MG63 (cell line): ENCODE measurements around the gene STRN. TPM values are rescaled to one million over a fixed set of nuclear protein-coding genes. Genes with fewer than 3 reads are reported as not detected.
"Not testable (repeated sequence)": the region's sequence is repeated elsewhere in the genome, so short reads cannot be mapped to it uniquely, and the experiment has no call there.

Experiments used
- DNase-seq: peaks from one replicate; pipeline ENCODE4 v3.0.0-alpha.2; 2020
- H3K27me3 ChIP-seq: fragments of 250-450 bp; sonication (Bioruptor Pico); 2 replicates; pipeline ENCODE4 v1.5.1; 2020; ENCODE audit warnings: mild to moderate bottlenecking, moderate library complexity
- H3K36me3 ChIP-seq: fragments of 250-450 bp; sonication (Bioruptor Pico); 2 replicates; pipeline ENCODE4 v1.5.1; 2020; ENCODE audit warnings: mild to moderate bottlenecking, moderate library complexity
- H3K4me3 ChIP-seq: fragments of 250-450 bp; sonication (Bioruptor Pico); 2 replicates; pipeline ENCODE4 v1.5.1; 2020; ENCODE audit warnings: mild to moderate bottlenecking, moderate library complexity
- H3K9me3 ChIP-seq: fragments of 250-450 bp; sonication (Bioruptor Pico); 2 replicates; pipeline ENCODE4 v1.5.1; 2020; ENCODE audit warnings: mild to moderate bottlenecking, moderate library complexity
- total RNA-seq: library from RNA; depleted of rRNA; stranded (reverse); fragments of >200 nt; shearing (Covaris generic); gene quantifications from 2 replicates; pipeline ENCODE4 v1.2.3, GENCODE V29; 2014; ENCODE audit warnings: low replicate concordance; rRNA removed

The STRN gene, protein sequence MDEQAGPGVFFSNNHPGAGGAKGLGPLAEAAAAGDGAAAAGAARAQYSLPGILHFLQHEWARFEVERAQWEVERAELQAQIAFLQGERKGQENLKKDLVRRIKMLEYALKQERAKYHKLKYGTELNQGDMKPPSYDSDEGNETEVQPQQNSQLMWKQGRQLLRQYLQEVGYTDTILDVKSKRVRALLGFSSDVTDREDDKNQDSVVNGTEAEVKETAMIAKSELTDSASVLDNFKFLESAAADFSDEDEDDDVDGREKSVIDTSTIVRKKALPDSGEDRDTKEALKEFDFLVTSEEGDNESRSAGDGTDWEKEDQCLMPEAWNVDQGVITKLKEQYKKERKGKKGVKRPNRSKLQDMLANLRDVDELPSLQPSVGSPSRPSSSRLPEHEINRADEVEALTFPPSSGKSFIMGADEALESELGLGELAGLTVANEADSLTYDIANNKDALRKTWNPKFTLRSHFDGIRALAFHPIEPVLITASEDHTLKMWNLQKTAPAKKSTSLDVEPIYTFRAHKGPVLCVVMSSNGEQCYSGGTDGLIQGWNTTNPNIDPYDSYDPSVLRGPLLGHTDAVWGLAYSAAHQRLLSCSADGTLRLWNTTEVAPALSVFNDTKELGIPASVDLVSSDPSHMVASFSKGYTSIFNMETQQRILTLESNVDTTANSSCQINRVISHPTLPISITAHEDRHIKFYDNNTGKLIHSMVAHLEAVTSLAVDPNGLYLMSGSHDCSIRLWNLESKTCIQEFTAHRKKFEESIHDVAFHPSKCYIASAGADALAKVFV
- total RNA-seq, result 5.9 and 8.1 TPM in 2 replicates

DNA sequence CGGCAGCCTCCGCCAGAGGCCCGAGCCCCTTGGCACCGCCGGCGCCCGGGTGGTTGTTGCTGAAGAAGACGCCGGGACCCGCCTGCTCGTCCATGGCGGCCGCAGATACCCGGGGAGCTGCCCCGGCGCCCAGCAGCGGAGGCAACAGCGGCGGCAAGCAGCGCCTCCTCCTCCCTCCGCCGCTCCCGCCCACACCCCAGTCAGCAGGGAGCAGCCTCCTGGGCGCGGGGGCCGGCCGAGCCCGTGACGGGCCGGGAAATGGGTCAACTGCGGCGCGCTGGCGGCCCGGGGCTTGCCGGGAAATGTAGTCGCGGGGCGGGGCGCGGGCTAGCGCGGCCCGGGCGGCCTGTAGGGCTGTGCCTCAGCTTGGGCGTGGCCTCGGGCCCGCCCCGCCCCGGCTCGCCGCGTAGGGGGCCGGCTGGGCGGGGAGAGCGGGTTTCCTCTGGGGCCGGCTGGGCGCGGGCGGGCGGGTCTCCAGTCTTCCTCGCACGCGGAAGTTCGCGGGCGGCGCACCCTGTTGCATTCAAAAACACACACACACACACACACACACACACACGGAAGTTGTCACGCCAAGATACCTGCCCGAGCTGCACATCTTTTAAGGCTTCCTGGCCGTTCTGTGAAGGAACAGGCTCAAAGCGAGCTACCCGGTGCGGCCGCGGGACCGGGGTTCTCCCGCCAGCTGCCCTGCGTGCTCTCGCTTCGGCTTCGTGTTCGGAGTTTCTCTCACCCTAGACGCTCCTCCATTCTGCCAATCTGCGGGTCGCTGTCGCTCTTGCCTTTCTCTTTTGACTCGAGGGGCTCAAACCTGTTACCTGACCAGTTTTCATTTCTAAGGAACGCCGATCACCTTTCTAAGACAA, at the start of gene STRN:
Gene STRN (minus strand): TSS at position 167 of the 866 bp plus-strand sequence. CDS start 73 bp downstream, at position 94.
- Histone ChIP-seq H3K4me3 (peak within 1 kb of the TSS; percentile 87), H3K9me3 (no peaks in the 10 kb centered on the region), H3K36me3 (no peaks in the 10 kb centered on the region), H3K27me3 (no peaks in the 10 kb centered on the region)
- peak; percentile 97 for DNase-seq

DNA sequence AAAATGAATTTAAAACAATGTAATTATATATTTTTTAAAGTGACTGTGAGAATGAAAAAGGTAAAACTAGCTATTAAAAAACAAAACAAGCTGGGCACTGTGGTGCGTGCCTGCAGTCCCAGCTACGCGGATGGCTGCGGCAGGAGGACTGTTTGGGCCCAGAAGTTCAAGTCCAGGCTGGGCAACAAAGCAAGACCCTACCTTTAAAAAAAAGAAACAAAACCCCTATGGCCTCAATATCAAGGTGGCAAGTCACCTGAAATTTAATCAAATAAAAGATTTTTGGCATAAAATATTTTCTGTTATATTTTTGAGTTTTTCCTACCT, 46.9 kb upstream of the STRN start:
- DNase-seq, result no peak
- no peaks in the 10 kb centered on the region for H3K9me3 ChIP-seq

GRCh38 chr2:37011130-37011529, 44.8 kb upstream of the STRN start:
- no peaks in the 10 kb centered on the region for H3K27me3 ChIP-seq
- H3K9me3 ChIP-seq, result no peaks in the 10 kb centered on the region
- H3K4me3 ChIP-seq, result no peak overlapping the region
- no peak for DNase-seq
- H3K36me3 ChIP-seq, result peaks cover 14% of the 10 kb centered on the region

More for the DNA sequence above, 46.9 kb upstream of the STRN start:
- Histone ChIP-seq H3K36me3 (peaks cover 13% of the 10 kb centered on the region), H3K27me3 (no peaks in the 10 kb centered on the region), H3K4me3 (no peak overlapping the region)

DNA sequence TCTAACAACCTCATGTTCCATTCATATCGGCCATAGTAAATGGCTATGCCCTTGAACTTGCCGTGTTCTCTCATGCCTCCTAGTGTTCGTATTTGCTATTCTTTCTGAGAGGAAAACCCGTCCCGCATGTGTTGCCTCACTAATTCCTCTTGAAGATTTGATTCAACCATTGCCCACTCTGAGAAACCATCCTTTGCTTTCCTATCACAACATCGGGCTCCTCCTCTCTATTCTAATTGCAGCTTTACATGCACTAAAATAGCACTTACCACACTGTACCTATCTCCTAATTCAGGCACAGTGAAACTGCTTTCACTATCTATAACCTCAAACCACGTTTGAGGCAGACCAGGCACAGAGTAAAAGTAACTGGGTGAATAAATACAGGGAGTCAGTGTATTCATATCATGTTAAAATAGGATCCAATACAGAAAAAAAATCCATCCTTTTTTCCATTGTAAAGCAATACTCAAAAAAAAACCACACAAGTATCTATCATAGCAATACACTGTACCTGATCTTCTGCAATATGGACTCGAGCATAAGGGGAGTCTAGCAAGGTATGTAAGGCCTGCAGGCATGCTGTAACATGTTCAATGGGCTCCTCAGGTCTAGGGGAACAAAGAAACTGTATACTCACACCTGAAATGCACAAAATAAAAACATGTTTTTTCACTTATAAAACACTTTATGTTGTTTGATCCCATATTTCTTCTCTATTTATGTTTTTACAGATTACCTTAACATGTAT, 39.0 kb upstream of the STRN start:
- no peak for DNase-seq
- Histone ChIP-seq H3K36me3 (peaks cover 31% of the 10 kb centered on the region), H3K27me3 (no peaks in the 10 kb centered on the region), H3K9me3 (no peaks in the 10 kb centered on the region), H3K4me3 (no peak overlapping the region)

GRCh38 chr2:37000988-37001556, 34.7 kb upstream of the STRN start:
- Histone ChIP-seq H3K9me3 (no peaks in the 10 kb centered on the region), H3K27me3 (no peaks in the 10 kb centered on the region), H3K36me3 (peaks cover 44% of the 10 kb centered on the region), H3K4me3 (no peak overlapping the region)
- no peak for DNase-seq

- Histone ChIP-seq H3K9me3 (no peaks in the 10 kb centered on the region), H3K36me3 (peaks cover 39% of the 10 kb centered on the region), H3K4me3 (no peak overlapping the region), H3K27me3 (no peaks in the 10 kb centered on the region)
- DNase-seq, result no peak
Measured at GRCh38 chr2:37000318-37000717, 34.0 kb upstream of the STRN start.

- not testable (repeated sequence) for H3K27me3 ChIP-seq, DNase-seq, H3K4me3 ChIP-seq, H3K9me3 ChIP-seq
- peaks cover 36% of the 10 kb centered on the region for H3K36me3 ChIP-seq
Measured at GRCh38 chr2:36999416-36999815, 33.1 kb upstream of the STRN start.

- Histone ChIP-seq H3K4me3 (no peak overlapping the region), H3K9me3 (no peaks in the 10 kb centered on the region), H3K27me3 (no peaks in the 10 kb centered on the region), H3K36me3 (peaks cover 11% of the 10 kb centered on the region)
- DNase-seq, result no peak
Measured at GRCh38 chr2:36993841-36994620, 27.7 kb upstream of the STRN start.

DNA sequence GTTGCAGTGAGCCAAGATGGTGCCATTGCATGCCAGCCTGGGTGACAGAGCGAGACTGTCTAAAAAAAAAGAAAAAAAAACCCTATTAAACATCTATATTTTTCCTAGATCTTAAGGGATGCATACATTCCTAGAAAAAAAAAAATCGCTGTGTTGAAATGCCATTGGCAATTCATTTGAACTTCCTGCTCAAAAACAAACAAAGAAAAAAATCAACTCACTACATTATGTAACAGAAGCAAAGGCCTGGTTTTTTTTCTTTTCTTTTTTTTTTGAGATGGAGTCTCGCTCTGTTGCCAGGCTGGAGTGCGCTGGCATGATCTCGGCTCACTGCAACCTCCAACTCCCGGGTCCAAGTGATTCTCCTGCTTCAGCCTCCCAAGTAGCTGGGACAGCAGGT, 21.7 kb upstream of the STRN start:
- no peak for DNase-seq
- H3K9me3 ChIP-seq, result no peaks in the 10 kb centered on the region
- no peak overlapping the region for H3K4me3 ChIP-seq
- H3K36me3 ChIP-seq, result peaks cover 3% of the 10 kb centered on the region; the same call in 1 of the 2 replicates
- H3K27me3 ChIP-seq, result no peaks in the 10 kb centered on the region

GRCh38 chr2:36982467-36982866, 16.1 kb upstream of the STRN start:
- DNase-seq, result no peak
- H3K4me3 ChIP-seq, result no peak overlapping the region
- H3K36me3 ChIP-seq, result peaks cover 3% of the 10 kb centered on the region; the same call in 1 of the 2 replicates
- no peaks in the 10 kb centered on the region for H3K9me3 ChIP-seq
- no peaks in the 10 kb centered on the region for H3K27me3 ChIP-seq

GRCh38 chr2:36981911-36982310, 15.6 kb upstream of the STRN start:
- H3K4me3 ChIP-seq, result no peak overlapping the region
- peaks cover 3% of the 10 kb centered on the region; the same call in 1 of the 2 replicates for H3K36me3 ChIP-seq
- no peaks in the 10 kb centered on the region for H3K9me3 ChIP-seq
- H3K27me3 ChIP-seq, result no peaks in the 10 kb centered on the region
- no peak for DNase-seq

DNA sequence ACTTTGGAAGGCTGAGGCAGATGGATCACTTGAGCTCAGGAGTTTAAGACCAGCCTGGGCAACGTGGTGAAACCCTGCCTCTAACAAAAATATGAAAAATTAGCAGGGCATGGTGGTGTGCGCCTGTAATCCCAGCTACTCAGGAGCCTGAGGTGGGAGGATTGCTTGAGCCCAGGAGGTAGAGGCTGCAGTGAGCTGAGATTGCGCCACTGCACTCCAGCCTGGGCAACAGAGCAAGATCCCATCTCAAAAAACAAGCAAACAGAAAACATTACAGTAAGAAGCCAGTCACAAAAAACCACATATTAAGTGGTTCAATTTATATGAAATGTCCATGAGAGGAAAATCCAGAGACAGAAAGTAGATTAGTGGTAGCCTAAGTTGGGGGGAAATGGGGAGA, 12.7 kb upstream of the STRN start:
- not testable (repeated sequence) for H3K4me3 ChIP-seq, H3K9me3 ChIP-seq, H3K27me3 ChIP-seq, H3K36me3 ChIP-seq, DNase-seq

DNA sequence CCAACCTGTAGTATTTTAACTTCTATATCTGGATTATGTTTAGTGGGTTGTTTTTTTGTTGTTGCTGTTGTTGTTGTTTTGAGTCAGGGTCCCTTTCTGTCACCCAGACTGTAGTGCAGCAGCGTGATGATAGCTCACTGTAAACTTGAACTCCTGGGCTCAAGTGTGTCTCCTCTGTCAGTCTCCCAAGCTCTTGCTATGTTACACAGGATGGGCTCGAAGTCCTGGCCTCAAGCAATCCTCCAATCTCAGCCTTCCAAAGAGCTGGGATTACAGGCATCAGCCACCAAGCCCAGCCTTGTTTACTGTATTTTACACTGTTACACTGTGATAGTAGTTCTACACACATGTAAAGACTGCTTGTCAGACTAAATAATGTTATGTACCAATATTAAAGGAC, 9.7 kb upstream of the STRN start:
- H3K9me3 ChIP-seq, result no peaks in the 10 kb centered on the region
- no peak for DNase-seq
- H3K4me3 ChIP-seq, result no peak overlapping the region
- no peaks in the 10 kb centered on the region for H3K36me3 ChIP-seq
- no peaks in the 10 kb centered on the region for H3K27me3 ChIP-seq

GRCh38 chr2:36975306-36975705, 9.0 kb upstream of the STRN start:
- H3K4me3 ChIP-seq, result no peak overlapping the region
- no peaks in the 10 kb centered on the region for H3K36me3 ChIP-seq
- no peaks in the 10 kb centered on the region for H3K9me3 ChIP-seq
- H3K27me3 ChIP-seq, result no peaks in the 10 kb centered on the region
- DNase-seq, result no peak

GRCh38 chr2:36973320-36973719, 7.0 kb upstream of the STRN start:
- no peak overlapping the region for H3K4me3 ChIP-seq
- DNase-seq, result no peak
- H3K27me3 ChIP-seq, result no peaks in the 10 kb centered on the region
- H3K36me3 ChIP-seq, result no peaks in the 10 kb centered on the region
- no peaks in the 10 kb centered on the region for H3K9me3 ChIP-seq
